GM19395 (cell line): ENCODE measurements around the gene KLF13.

ENCODE experiments used
- ATAC-seq: cut with Tn5 transposase; IDR thresholded peaks from one replicate; pipeline ENCODE4 v1.9.1; 2021; ENCODE audit warnings: mild to moderate bottlenecking, moderate library complexity; ENCODE audit not compliant: unreplicated experiment

Gene KLF13

GRCh38 chr15:31331389-31331788 lies 4.8 kb downstream of the KLF13 start:
- no peak for ATAC-seq

GRCh38 chr15:31332020-31332680 lies 5.5 kb downstream of the KLF13 start:
- ATAC-seq, result no peak

GRCh38 chr15:31332681-31333071 lies 6.0 kb downstream of the KLF13 start:
- no peak for ATAC-seq

- no peak for ATAC-seq
Observed at GRCh38 chr15:31333119-31333518, 6.5 kb downstream of the KLF13 start.

GRCh38 chr15:31333820-31334219 lies 7.2 kb downstream of the KLF13 start:
- no peak for ATAC-seq

GRCh38 chr15:31335989-31336592 lies 9.5 kb downstream of the KLF13 start:
- no peak for ATAC-seq

GRCh38 chr15:31336593-31337295 lies 10.1 kb downstream of the KLF13 start:
- ATAC-seq, result no peak

GRCh38 chr15:31337352-31338031 lies 10.9 kb downstream of the KLF13 start:
- ATAC-seq, result no peak

GRCh38 chr15:31338318-31338878 lies 11.8 kb downstream of the KLF13 start:
- ATAC-seq, result peak; percentile 57

- peak; percentile 55 for ATAC-seq
Observed at GRCh38 chr15:31338879-31339557, 12.4 kb downstream of the KLF13 start.

- ATAC-seq, result no peak
Observed at GRCh38 chr15:31339558-31339895, 12.9 kb downstream of the KLF13 start.

- no peak for ATAC-seq
Observed at GRCh38 chr15:31340047-31340446, 13.4 kb downstream of the KLF13 start.

GRCh38 chr15:31340592-31340991 lies 14.0 kb downstream of the KLF13 start:
- ATAC-seq, result no peak

- ATAC-seq, result no peak
Observed at GRCh38 chr15:31341071-31341470, 14.4 kb downstream of the KLF13 start.

- no peak for ATAC-seq
Observed at GRCh38 chr15:31341496-31342195, 15.0 kb downstream of the KLF13 start.

- ATAC-seq, result no peak
Observed at GRCh38 chr15:31342381-31342780, 15.7 kb downstream of the KLF13 start.

GRCh38 chr15:31342781-31343626 lies 16.4 kb downstream of the KLF13 start:
- no peak for ATAC-seq

- ATAC-seq, result no peak
Observed at GRCh38 chr15:31343831-31344230, 17.2 kb downstream of the KLF13 start.

GRCh38 chr15:31344266-31344665 lies 17.6 kb downstream of the KLF13 start:
- ATAC-seq, result no peak
